GM12801 (cell line): ENCODE measurements around the gene TMTC1.

Source experiments
- TF ChIP-seq, protein P1 (sequence below): IDR thresholded peaks from one replicate; pipeline ENCODE4 v1.5.1; 2011; ENCODE audit warnings: control low read depth; ENCODE audit not compliant: insufficient read length; ENCODE audit errors: extremely low read depth

TMTC1 gene

DNA sequence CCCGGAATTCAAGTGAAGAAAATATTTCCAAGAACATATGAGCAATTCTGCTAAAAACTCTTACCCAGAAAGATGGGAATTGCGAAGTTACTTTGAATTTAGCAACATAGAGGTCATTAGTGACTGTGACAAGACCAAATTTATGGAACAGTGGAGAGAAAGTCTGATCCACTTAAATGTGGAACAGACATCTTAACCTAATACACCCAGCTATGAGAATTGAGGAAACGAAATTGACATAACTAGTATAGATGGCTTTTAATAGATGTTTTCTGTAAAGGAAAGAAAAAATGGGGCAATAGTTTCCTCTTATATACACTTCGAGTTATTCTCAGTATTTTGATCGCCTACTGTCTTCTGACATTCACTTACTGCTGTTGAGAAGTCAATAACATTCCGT, 290.9 kb downstream of the TMTC1 start:
- TF ChIP-seq, protein P1, sequence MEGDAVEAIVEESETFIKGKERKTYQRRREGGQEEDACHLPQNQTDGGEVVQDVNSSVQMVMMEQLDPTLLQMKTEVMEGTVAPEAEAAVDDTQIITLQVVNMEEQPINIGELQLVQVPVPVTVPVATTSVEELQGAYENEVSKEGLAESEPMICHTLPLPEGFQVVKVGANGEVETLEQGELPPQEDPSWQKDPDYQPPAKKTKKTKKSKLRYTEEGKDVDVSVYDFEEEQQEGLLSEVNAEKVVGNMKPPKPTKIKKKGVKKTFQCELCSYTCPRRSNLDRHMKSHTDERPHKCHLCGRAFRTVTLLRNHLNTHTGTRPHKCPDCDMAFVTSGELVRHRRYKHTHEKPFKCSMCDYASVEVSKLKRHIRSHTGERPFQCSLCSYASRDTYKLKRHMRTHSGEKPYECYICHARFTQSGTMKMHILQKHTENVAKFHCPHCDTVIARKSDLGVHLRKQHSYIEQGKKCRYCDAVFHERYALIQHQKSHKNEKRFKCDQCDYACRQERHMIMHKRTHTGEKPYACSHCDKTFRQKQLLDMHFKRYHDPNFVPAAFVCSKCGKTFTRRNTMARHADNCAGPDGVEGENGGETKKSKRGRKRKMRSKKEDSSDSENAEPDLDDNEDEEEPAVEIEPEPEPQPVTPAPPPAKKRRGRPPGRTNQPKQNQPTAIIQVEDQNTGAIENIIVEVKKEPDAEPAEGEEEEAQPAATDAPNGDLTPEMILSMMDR, result no peak

DNA sequence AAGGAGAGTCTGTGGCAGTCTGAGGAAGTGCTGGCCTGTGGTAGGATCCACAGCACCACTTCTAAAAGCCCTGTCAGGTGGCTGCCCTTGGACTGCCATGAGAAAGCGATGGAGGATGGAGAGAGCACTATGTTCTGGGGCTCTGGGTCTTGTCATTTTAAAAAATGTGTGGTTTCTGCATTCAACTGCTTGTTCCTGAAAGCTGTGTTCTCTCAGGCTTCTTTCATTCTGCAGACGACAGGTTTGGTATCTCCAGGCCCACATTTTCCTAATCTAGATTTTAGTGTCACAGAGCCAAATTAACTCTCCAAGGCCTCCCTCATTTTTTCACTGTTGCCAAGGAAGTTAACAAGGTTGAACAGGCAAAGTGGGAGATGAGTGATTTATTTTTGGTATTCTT, 296.8 kb downstream of the TMTC1 start:
- TF ChIP-seq, protein P1, result no peak

DNA sequence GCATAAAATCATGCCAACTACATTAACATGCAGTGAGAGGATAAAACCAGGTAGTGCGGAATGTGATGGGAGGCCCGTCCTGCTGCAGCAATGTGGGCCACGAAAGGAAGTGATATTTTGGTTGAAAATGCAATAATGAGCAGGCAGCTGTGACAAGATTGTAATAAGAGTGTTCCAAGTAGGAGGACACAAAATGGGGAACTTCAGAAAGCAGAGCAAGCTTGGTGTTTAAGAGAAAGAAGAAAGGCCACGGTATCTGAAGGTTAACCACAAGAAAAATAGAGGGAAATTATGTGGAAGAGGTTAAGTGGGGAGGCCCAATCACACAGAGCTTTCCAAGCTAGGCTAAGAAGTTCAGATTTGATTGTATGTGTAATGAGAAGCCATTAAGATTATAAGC, 320.5 kb downstream of the TMTC1 start:
- TF ChIP-seq, protein P1, result no peak

DNA sequence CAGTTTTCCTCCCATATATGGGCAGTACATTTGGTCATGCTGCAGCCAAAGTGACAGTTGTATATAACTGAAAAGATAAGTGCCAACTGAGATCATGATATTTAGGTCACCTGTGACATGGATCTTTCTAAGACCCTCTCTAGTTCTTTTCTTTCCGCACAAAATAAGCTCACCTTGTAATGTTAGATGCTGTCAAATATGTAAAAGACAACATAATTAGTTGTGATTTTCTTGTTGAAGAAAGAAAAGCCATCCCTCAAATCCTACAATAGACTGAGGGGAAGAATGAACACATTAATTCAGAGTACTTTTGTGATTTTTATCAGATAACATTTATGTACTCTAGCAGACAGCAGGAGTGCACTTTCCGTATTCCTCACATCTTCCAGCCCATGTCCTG, 323.7 kb downstream of the TMTC1 start:
- TF ChIP-seq, protein P1, result no peak

DNA sequence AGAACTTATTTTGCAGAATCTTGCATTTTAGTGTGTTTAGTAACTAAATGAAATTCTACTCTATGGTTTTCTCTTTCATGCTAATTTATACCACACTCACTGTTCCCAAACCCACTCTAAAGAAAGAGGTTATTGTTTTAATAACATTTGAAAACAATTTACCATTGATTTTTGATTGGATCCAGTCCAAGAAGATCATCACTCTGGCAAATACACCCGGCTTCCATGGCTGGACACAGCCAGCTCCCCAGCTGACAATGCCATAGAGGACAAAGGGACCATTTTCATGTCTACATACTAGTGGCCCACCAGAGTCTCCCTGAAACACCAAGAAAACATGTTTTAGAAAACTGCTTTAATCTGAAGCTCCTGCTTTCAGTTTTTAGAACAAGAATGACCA, 328.7 kb downstream of the TMTC1 start:
- TF ChIP-seq, protein P1, result no peak

DNA sequence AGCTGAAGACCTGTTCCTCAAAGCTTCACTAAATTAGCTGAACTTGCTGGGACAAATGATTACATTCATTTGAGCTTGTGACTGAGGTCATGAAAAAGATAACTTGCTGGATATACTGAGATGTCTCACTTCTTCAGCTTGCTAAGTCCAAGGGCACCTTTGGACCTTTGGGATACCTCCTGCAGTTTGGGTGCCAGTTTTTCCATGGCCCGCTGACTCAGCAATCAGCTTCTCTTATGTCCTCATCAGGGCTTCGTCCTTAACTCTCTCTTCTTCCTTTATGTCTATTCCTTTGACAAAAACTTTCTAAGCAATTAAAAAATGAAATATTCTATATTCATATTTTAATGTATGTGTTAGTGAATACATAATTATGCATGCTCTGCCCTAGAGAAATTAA, 331.9 kb downstream of the TMTC1 start:
- TF ChIP-seq, protein P1, result no peak
